Type B pancreatic cell (in vitro differentiated cells): Measurements from ENCODE around the gene BTG3. TPM values are rescaled to one million over a fixed set of nuclear protein-coding genes. Genes with fewer than 3 reads are reported as not detected.
A peak's percentile ranks its signal among the peaks of the same experiment; 100 is the strongest.

ENCODE experiments used
- DNase-seq: peaks from one replicate; pipeline ENCODE4 v3.0.0; 2021; ENCODE audit warnings: mixed read lengths; ENCODE audit not compliant: unreplicated experiment; ENCODE audit errors: extremely low spot score
- H3K27ac Mint-ChIP-seq: 2 replicates; pipeline ENCODE4 v1.8.0; 2021; ENCODE audit warnings: mild to moderate bottlenecking, mixed read lengths
- H3K27me3 Mint-ChIP-seq: 2 replicates; pipeline ENCODE4 v1.8.0; 2021; ENCODE audit warnings: mixed read lengths
- H3K36me3 Mint-ChIP-seq: 2 replicates; pipeline ENCODE4 v1.8.0; 2021; ENCODE audit warnings: mixed read lengths
- H3K4me1 Mint-ChIP-seq: one replicate; pipeline ENCODE4 v1.8.0; 2021; ENCODE audit warnings: mixed read lengths; ENCODE audit not compliant: unreplicated experiment
- H3K4me3 Mint-ChIP-seq: 2 replicates; pipeline ENCODE4 v1.8.0; 2021; ENCODE audit warnings: mild to moderate bottlenecking, mixed read lengths
- H3K9me3 Mint-ChIP-seq: 2 replicates; pipeline ENCODE4 v1.8.0; 2021; ENCODE audit warnings: mixed read lengths
- CTCF ChIP-seq: fragments of 200-600 bp; sonication (generic); conservative IDR thresholded peaks from 2 replicates; pipeline ENCODE4 v1.5.0; 2021; ENCODE audit warnings: antibody characterized with exemption, mild to moderate bottlenecking
- total RNA-seq: library from RNA; stranded (reverse); gene quantifications from 2 replicates; pipeline ENCODE4 v1.2.1, GENCODE V29; 2021; ENCODE audit warnings: low replicate concordance

Gene BTG3
- total RNA-seq, 1 donor from 2014 or later = 47.9 TPM

GRCh38 chr21:17610911-17611310 is 1.8 kb downstream of the BTG3 start:
- peak overlapping the region; percentile 96 for H3K27ac Mint-ChIP-seq
- no peaks in the 10 kb centered on the region for H3K27me3 Mint-ChIP-seq
- H3K4me3 Mint-ChIP-seq = peak overlapping the region; percentile 95
- TF ChIP-seq CTCF = no peak
- H3K36me3 Mint-ChIP-seq = peaks cover 27% of the 10 kb centered on the region
- no peaks in the 10 kb centered on the region for H3K9me3 Mint-ChIP-seq
- DNase-seq = no peak
- peaks cover 17% of the 10 kb centered on the region for H3K4me1 Mint-ChIP-seq

- peak overlapping the region; percentile 95 for H3K4me3 Mint-ChIP-seq
- peaks cover 17% of the 10 kb centered on the region for H3K4me1 Mint-ChIP-seq
- DNase-seq = no peak
- H3K36me3 Mint-ChIP-seq = peaks cover 34% of the 10 kb centered on the region
- H3K27ac Mint-ChIP-seq = no peak overlapping the region
- H3K27me3 Mint-ChIP-seq = no peaks in the 10 kb centered on the region
- no peak for TF ChIP-seq CTCF
- no peaks in the 10 kb centered on the region for H3K9me3 Mint-ChIP-seq
These were observed 3.0 kb downstream of the BTG3 start for GRCh38 chr21:17609681-17610080.

GRCh38 chr21:17607684-17608083 is 5.0 kb downstream of the BTG3 start:
- Mint-ChIP-seq H3K27me3 (no peaks in the 10 kb centered on the region), H3K9me3 (no peaks in the 10 kb centered on the region), H3K27ac (peak overlapping the region; percentile 70), H3K4me1 (peaks cover 17% of the 10 kb centered on the region), H3K36me3 (peaks cover 51% of the 10 kb centered on the region), H3K4me3 (peak overlapping the region; percentile 52)
- DNase-seq = no peak
- no peak for TF ChIP-seq CTCF

DNA sequence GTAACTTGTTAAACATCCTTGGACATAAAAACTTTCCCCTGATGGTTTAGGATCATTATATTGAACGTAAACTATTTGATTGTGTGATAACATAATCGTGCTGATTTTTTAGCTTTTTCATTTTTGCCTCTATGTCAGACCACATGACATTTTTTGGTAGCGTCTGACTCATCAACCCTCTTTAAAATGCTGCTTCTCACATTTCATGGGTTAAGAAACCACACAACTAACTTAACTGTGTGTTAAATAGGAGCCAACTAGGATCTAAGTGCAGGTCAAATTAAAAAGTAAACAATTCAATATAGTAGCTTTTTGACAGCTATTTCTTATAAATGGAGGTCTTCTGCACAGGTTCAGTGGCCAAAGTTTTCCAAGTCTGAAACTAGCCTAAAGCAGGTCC is 9.8 kb downstream of the BTG3 start:
- Mint-ChIP-seq H3K27me3 (no peaks in the 10 kb centered on the region), H3K4me1 (peaks cover 2% of the 10 kb centered on the region), H3K4me3 (no peak overlapping the region), H3K9me3 (no peaks in the 10 kb centered on the region), H3K27ac (no peak overlapping the region), H3K36me3 (peaks cover 51% of the 10 kb centered on the region)
- no peak for TF ChIP-seq CTCF
- DNase-seq = no peak

DNA sequence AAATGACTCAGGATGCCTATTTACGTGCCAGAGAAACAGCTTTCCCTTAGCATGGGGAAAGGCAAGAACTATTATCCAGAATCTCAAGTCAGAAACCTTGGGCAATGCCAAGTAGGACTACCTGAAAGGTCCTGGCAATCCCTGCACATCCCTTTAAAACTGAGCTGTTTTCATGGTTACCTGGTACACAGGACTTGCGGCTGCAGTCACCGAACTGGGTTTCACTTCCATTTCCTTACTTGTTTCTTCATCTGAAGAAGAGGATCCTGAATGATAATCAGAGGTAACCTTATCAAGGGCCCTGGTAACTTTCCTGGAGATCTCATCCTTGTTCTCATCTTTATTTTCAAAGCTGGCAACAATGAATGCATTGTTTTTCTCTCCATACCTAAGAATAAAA is 14.3 kb downstream of the BTG3 start:
- Mint-ChIP-seq H3K36me3 (peaks cover 48% of the 10 kb centered on the region), H3K9me3 (no peaks in the 10 kb centered on the region), H3K27ac (no peak overlapping the region), H3K4me1 (no peaks in the 10 kb centered on the region), H3K4me3 (no peak overlapping the region), H3K27me3 (no peaks in the 10 kb centered on the region)
- DNase-seq = no peak
- no peak for TF ChIP-seq CTCF

DNA sequence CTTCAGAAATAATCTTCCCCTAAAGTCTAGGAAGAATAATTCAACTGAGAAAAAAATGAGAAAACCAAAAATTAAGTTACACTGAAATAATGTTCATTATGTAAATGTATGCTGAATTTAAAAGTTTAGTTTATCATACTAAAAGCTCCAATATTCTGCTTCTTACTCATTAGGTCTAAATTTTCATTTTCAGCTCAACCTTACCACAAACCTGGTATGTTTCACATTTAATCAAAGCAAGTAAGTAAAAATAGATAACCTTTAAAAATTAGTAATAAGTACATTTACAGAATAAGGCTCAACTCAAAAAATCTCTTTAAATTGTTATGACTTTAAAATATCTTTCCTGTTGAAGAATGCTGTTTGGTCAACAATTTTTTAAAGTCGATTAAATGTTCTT is 15.0 kb downstream of the BTG3 start:
- no peaks in the 10 kb centered on the region for H3K9me3 Mint-ChIP-seq
- no peak overlapping the region for H3K4me3 Mint-ChIP-seq
- TF ChIP-seq CTCF = no peak
- no peak for DNase-seq
- no peaks in the 10 kb centered on the region for H3K4me1 Mint-ChIP-seq
- H3K36me3 Mint-ChIP-seq = peaks cover 46% of the 10 kb centered on the region
- no peaks in the 10 kb centered on the region for H3K27me3 Mint-ChIP-seq
- no peak overlapping the region for H3K27ac Mint-ChIP-seq
